HEK293 (cell line): ENCODE measurements around the gene TOM1.

Experiments used
- CTCF ChIA-PET: fragments of 350-600 bp; formaldehyde crosslinking; extraction: SDS; loops from one replicate; lab custom pipeline; 2021; ENCODE audit warnings: antibody characterized with exemption; lab: Yijun Ruan, JAX
- POLR2A ChIA-PET: fragments of 300-600 bp; formaldehyde crosslinking; extraction: SDS; loops from one replicate; lab custom pipeline; 2020; ENCODE audit warnings: antibody characterized with exemption, inconsistent platforms; lab: Yijun Ruan, JAX
- H3K27ac ChIP-seq: fragments of 200-500 bp; sonication (Bioruptor generic); 2 replicates; pipeline ENCODE4 v1.5.1; 2014; ENCODE audit warnings: low read depth, low read length, control low read depth, inconsistent platforms; ENCODE audit errors: extremely low read depth
- H3K36me3 ChIP-seq, 2 experiments: fragments of 200-500 bp in 1 of 2; sonication (Bioruptor generic) in 1 of 2; 1 replicate in 1 of 2; 2 replicates in 1 of 2; pipeline ENCODE4 v1.5.1; 2014 to 2017; ENCODE audit warnings: inconsistent platforms in 2 of 2, low read length in 2 of 2; ENCODE audit not compliant: control insufficient read depth in 2 of 2, insufficient read depth in 1 of 2
- H3K4me1 ChIP-seq: fragments of 200-500 bp; sonication (Bioruptor generic); 2 replicates; pipeline ENCODE4 v1.5.1; 2014; ENCODE audit warnings: mild to moderate bottlenecking, low read length, inconsistent platforms; ENCODE audit not compliant: control insufficient read depth, insufficient read depth
- H3K4me3 ChIP-seq: 2 replicates; pipeline ENCODE4 v1.5.1; 2011; ENCODE audit warnings: low read depth, mild to moderate bottlenecking, control low read depth, low read length, moderate library complexity
- H3K9me3 ChIP-seq: fragments of 200-500 bp; sonication (Bioruptor generic); 2 replicates; pipeline ENCODE4 v1.5.1; 2014; ENCODE audit warnings: low read depth, low read length, inconsistent platforms; ENCODE audit not compliant: control insufficient read depth, insufficient read depth
- EGR2 ChIP-seq: fragments of 450-650 bp; formaldehyde crosslinking; IDR thresholded peaks from 2 replicates; pipeline ENCODE4 v1.5.1; 2016; ENCODE audit warnings: low read depth, missing biosample characterization, missing genetic modification characterization
- GLIS1 ChIP-seq: fragments of 450-650 bp; formaldehyde crosslinking; IDR thresholded peaks from 2 replicates; pipeline ENCODE4 v1.5.1; 2016; ENCODE audit warnings: missing biosample characterization, missing genetic modification characterization
- GLIS2 ChIP-seq: fragments of 450-650 bp; formaldehyde crosslinking; IDR thresholded peaks from 2 replicates; pipeline ENCODE4 v1.5.1; 2016; ENCODE audit warnings: missing biosample characterization, missing genetic modification characterization
- HOXC10 ChIP-seq: sonication (generic); formaldehyde crosslinking; IDR thresholded peaks from 2 replicates; pipeline ENCODE4 v1.8.1; 2023; ENCODE audit warnings: mild to moderate bottlenecking, missing genetic modification reagents
- PRDM4 ChIP-seq: fragments of 450-650 bp; formaldehyde crosslinking; IDR thresholded peaks from 2 replicates; pipeline ENCODE4 v1.5.1; 2017; ENCODE audit warnings: missing biosample characterization, missing genetic modification characterization
- PRDM6 ChIP-seq: fragments of 450-650 bp; formaldehyde crosslinking; IDR thresholded peaks from 2 replicates; pipeline ENCODE4 v1.5.1; 2017; ENCODE audit warnings: missing biosample characterization, missing genetic modification characterization
- SP7 ChIP-seq: fragments of 450-650 bp; formaldehyde crosslinking; IDR thresholded peaks from 2 replicates; pipeline ENCODE4 v1.5.1; 2016; ENCODE audit warnings: missing biosample characterization, missing genetic modification characterization
- YY1 ChIP-seq: fragments of 450-650 bp; formaldehyde crosslinking; IDR thresholded peaks from 2 replicates; pipeline ENCODE4 v1.5.1; 2018; ENCODE audit warnings: missing biosample characterization, missing genetic modification characterization
- ZBTB10 ChIP-seq: fragments of 450-650 bp; formaldehyde crosslinking; IDR thresholded peaks from 2 replicates; pipeline ENCODE4 v1.5.1; 2016; ENCODE audit warnings: missing biosample characterization, missing genetic modification characterization
- ZFP41 ChIP-seq: fragments of 450-650 bp; formaldehyde crosslinking; IDR thresholded peaks from 2 replicates; pipeline ENCODE4 v1.5.1; 2016; ENCODE audit warnings: missing biosample characterization, missing genetic modification characterization, borderline replicate concordance
- ZNF112 ChIP-seq: fragments of 450-650 bp; formaldehyde crosslinking; IDR thresholded peaks from 2 replicates; pipeline ENCODE4 v1.5.0; 2017; ENCODE audit warnings: missing biosample characterization, missing genetic modification characterization
- ZNF114 ChIP-seq: fragments of 450-650 bp; formaldehyde crosslinking; IDR thresholded peaks from 2 replicates; pipeline ENCODE4 v1.5.0; 2017; ENCODE audit warnings: missing biosample characterization, missing genetic modification characterization
- ZNF155 ChIP-seq: fragments of 450-650 bp; formaldehyde crosslinking; IDR thresholded peaks from 2 replicates; pipeline ENCODE4 v1.5.1; 2016; ENCODE audit warnings: missing biosample characterization, missing genetic modification characterization
- ZNF169 ChIP-seq: fragments of 450-650 bp; formaldehyde crosslinking; IDR thresholded peaks from 2 replicates; pipeline ENCODE4 v1.5.1; 2016; ENCODE audit warnings: missing biosample characterization, missing genetic modification characterization
- ZNF266 ChIP-seq: fragments of 450-650 bp; formaldehyde crosslinking; IDR thresholded peaks from 2 replicates; pipeline ENCODE4 v1.5.1; 2016; ENCODE audit warnings: missing biosample characterization, missing genetic modification characterization, low read depth
- ZNF341 ChIP-seq: fragments of 450-650 bp; formaldehyde crosslinking; IDR thresholded peaks from 2 replicates; pipeline ENCODE4; 2016; ENCODE audit warnings: low read depth, missing biosample characterization, missing genetic modification characterization
- ZNF426 ChIP-seq: fragments of 450-650 bp; formaldehyde crosslinking; IDR thresholded peaks from 2 replicates; pipeline ENCODE4 v1.5.1; 2017; ENCODE audit warnings: missing biosample characterization, missing genetic modification characterization, mild to moderate bottlenecking, inconsistent platforms, moderate library complexity
- ZNF488 ChIP-seq: fragments of 450-650 bp; formaldehyde crosslinking; IDR thresholded peaks from 2 replicates; pipeline ENCODE4 v1.5.1; 2016; ENCODE audit warnings: missing biosample characterization, missing genetic modification characterization
- ZNF521 ChIP-seq: fragments of 450-650 bp; formaldehyde crosslinking; IDR thresholded peaks from 2 replicates; pipeline ENCODE4 v1.5.1; 2017; ENCODE audit warnings: missing biosample characterization, mild to moderate bottlenecking, missing genetic modification characterization
- ZNF596 ChIP-seq: fragments of 450-650 bp; IDR thresholded peaks from 2 replicates; pipeline ENCODE4 v1.5.0; 2018; ENCODE audit warnings: missing biosample characterization, mild to moderate bottlenecking, missing genetic modification characterization, moderate library complexity
- ZNF600 ChIP-seq: fragments of 450-650 bp; formaldehyde crosslinking; IDR thresholded peaks from 2 replicates; pipeline ENCODE4 v1.5.1; 2016; ENCODE audit warnings: missing biosample characterization, missing genetic modification characterization
- ZNF629 ChIP-seq: fragments of 450-650 bp; formaldehyde crosslinking; IDR thresholded peaks from 2 replicates; pipeline ENCODE4 v1.5.1; 2017; ENCODE audit warnings: missing biosample characterization, missing genetic modification characterization
- ZSCAN18 ChIP-seq: fragments of 450-650 bp; formaldehyde crosslinking; IDR thresholded peaks from 2 replicates; pipeline ENCODE4 v1.5.1; 2016; ENCODE audit warnings: missing biosample characterization, missing genetic modification characterization
- ZSCAN5A ChIP-seq: fragments of 450-650 bp; formaldehyde crosslinking; IDR thresholded peaks from 2 replicates; pipeline ENCODE4 v1.5.1; 2016; ENCODE audit warnings: missing biosample characterization, missing genetic modification characterization

TOM1 gene

GRCh38 chr22:35288116-35288515, 11.6 kb upstream of the TOM1 start:
- Histone ChIP-seq H3K36me3 (peaks cover 88 to 94% of the 10 kb centered on the region in 2 experiments), H3K4me1 (no peaks in the 10 kb centered on the region), H3K9me3 (no peaks in the 10 kb centered on the region), H3K27ac (no peak overlapping the region), H3K4me3 (no peak overlapping the region)
- POLR2A ChIA-PET = no interaction called here
- TF ChIP-seq EGR2 (tag by site-specific recombination) (no peak), ZFP41 (tag by site-specific recombination) (no peak), ZNF600 (tag by site-specific recombination) (no peak), ZNF155 (tag by site-specific recombination) (no peak), ZNF341 (tag by site-specific recombination) (no peak), SP7 (tag by site-specific recombination) (no peak), GLIS2 (tag by site-specific recombination) (no peak), ZNF426 (no peak), ZNF521 (tag by site-specific recombination) (no peak), GLIS1 (tag by site-specific recombination) (no peak)
- CTCF ChIA-PET = no interaction called here

GRCh38 chr22:35292786-35293185, 6.9 kb upstream of the TOM1 start:
- Histone ChIP-seq H3K27ac (no peak overlapping the region), H3K4me1 (no peaks in the 10 kb centered on the region), H3K9me3 (no peaks in the 10 kb centered on the region), H3K36me3 (peaks cover 82 to 87% of the 10 kb centered on the region in 2 experiments), H3K4me3 (no peak overlapping the region)
- ChIA-PET POLR2A (no interaction called here), CTCF (no interaction called here)
- no peak for TF ChIP-seq HOXC10 (CRISPR knock-in tag)
- TF ChIP-seq ZNF169 = no peak
- TF ChIP-seq ZSCAN5A = no peak
- no peak for TF ChIP-seq YY1
- TF ChIP-seq ZNF114 (tag by site-specific recombination) = no peak
- no peak for TF ChIP-seq ZNF112
- no peak for TF ChIP-seq ZNF266 (tag by site-specific recombination)
- TF ChIP-seq ZNF596 (tag by site-specific recombination) = no peak
- TF ChIP-seq ZNF629 (tag by site-specific recombination) = no peak
- no peak for TF ChIP-seq ZNF488
- no peak for TF ChIP-seq ZSCAN18
- TF ChIP-seq ZBTB10 = no peak
- no peak for TF ChIP-seq PRDM6 (tag by site-specific recombination)
- no peak for TF ChIP-seq PRDM4 (tag by site-specific recombination)
